H1 (cell line): ENCODE data around the gene RAB40B. TPM values are rescaled to one million over a fixed set of nuclear protein-coding genes. Genes with fewer than 3 reads are reported as not detected.

ENCODE experiments used
- CTCF ChIA-PET: fragments of 300-600 bp; sonication (Branson Sonifier 250); formaldehyde crosslinking; loops from one replicate; lab custom pipeline; 2021; ENCODE audit not compliant: partially characterized antibody; lab: Charles Lee
- POLR2A ChIA-PET: fragments of 300-600 bp; sonication (Branson Sonifier 250); formaldehyde crosslinking; loops from one replicate; lab custom pipeline; 2021; ENCODE audit warnings: inconsistent platforms; ENCODE audit not compliant: partially characterized antibody; lab: Charles Lee
- DNase-seq, 2 experiments: peaks; one replicate each; pipeline versions ENCODE4 v3.0.0 to v3.0.0-alpha.2; 2010 to 2022; ENCODE audit warnings: low spot score in 2 of 2, low read depth in 1 of 2, mixed read lengths in 1 of 2
- FAIRE-seq: peaks from 2 replicates; lab custom pipeline; 2011; peaks lifted over from hg19 to GRCh38; lab: Jason Lieb, UNC
- H2AFZ ChIP-seq: 2 replicates; pipeline ENCODE4 v1.8.1; 2012; ENCODE audit warnings: low read length, inconsistent platforms
- H2AK5ac ChIP-seq: 2 replicates; pipeline ENCODE4 v1.6.1; 2013; ENCODE audit warnings: low read depth, low read length
- H2BK120ac ChIP-seq: replicated peaks from 2 replicates; pipeline ENCODE3; 2013; ENCODE audit warnings: low read depth, low read length, inconsistent platforms
- H2BK12ac ChIP-seq: 2 replicates; pipeline ENCODE4 v1.6.1; 2013; ENCODE audit warnings: low read depth, low read length
- H2BK15ac ChIP-seq: 2 replicates; pipeline ENCODE4 v1.6.1; 2013; ENCODE audit warnings: low read length
- H2BK20ac ChIP-seq: 2 replicates; pipeline ENCODE4 v1.6.1; 2013; ENCODE audit warnings: low read length
- H2BK5ac ChIP-seq: 2 replicates; pipeline ENCODE4 v1.6.1; 2013; ENCODE audit warnings: low read depth, low read length
- H3K14ac ChIP-seq: 2 replicates; pipeline ENCODE4 v1.6.1; 2013; ENCODE audit warnings: inconsistent platforms; ENCODE audit not compliant: insufficient read length
- H3K18ac ChIP-seq: 2 replicates; pipeline ENCODE4 v1.6.1; 2013; ENCODE audit warnings: low read length; ENCODE audit errors: extremely low read depth
- H3K23ac ChIP-seq: 2 replicates; pipeline ENCODE4 v1.6.1; 2013; ENCODE audit warnings: inconsistent platforms; ENCODE audit not compliant: insufficient read length
- H3K23me2 ChIP-seq: 2 replicates; pipeline ENCODE4 v1.6.1; 2013; ENCODE audit warnings: low read depth, low read length
- H3K27ac ChIP-seq: 2 replicates; pipeline ENCODE4 v1.6.1; 2011; ENCODE audit warnings: low read depth, low read length, inconsistent platforms
- H3K27me3 ChIP-seq, 4 experiments: replicated peaks in 1 of 4; 1 replicate in 1 of 4; 2 replicates in 3 of 4; pipeline versions ENCODE4 v1.6.1 to v1.8.1; 2011 to 2013; ENCODE audit warnings: low read length in 3 of 4, mild to moderate bottlenecking in 3 of 4, inconsistent platforms in 2 of 4, mixed read lengths in 2 of 4, moderate library complexity in 1 of 4; ENCODE audit not compliant: control insufficient read depth in 3 of 4, insufficient read depth in 3 of 4; ENCODE audit errors: extremely low read depth in 1 of 4
- H3K36me3 ChIP-seq, 4 experiments: 2 replicates each; pipeline versions ENCODE4 v1.6.1 to v1.8.1; 2011 to 2013; ENCODE audit warnings: mild to moderate bottlenecking in 4 of 4, low read length in 3 of 4, moderate library complexity in 2 of 4, control low read depth in 1 of 4, inconsistent platforms in 1 of 4; ENCODE audit not compliant: insufficient read depth in 4 of 4, control insufficient read depth in 2 of 4
- H3K4ac ChIP-seq: replicated peaks from 2 replicates; pipeline ENCODE3; 2013; ENCODE audit warnings: low read length, low read depth, mixed read lengths, inconsistent platforms; ENCODE audit not compliant: insufficient read length
- H3K4me1 ChIP-seq, 4 experiments: replicated peaks in 1 of 4; 1 replicate in 1 of 4; 2 replicates in 3 of 4; pipeline versions ENCODE4 v1.6.1 to v1.8.1; 2011 to 2013; ENCODE audit warnings: low read length in 3 of 4, inconsistent platforms in 2 of 4, mixed read lengths in 1 of 4; ENCODE audit not compliant: insufficient read depth in 4 of 4, control insufficient read depth in 3 of 4
- H3K4me2 ChIP-seq, 2 experiments: 2 replicates each; pipeline versions ENCODE4 v1.6.1 to v1.8.1; 2011 to 2013; ENCODE audit warnings: low read depth in 2 of 2, low read length in 2 of 2, control low read depth in 1 of 2, inconsistent platforms in 1 of 2, mild to moderate bottlenecking in 1 of 2; ENCODE audit not compliant: insufficient read depth in 1 of 2
- H3K4me3 ChIP-seq, 4 experiments: fragments of 200-600, 300-600 bp in 1 of 4; sonication (generic), shearing (Covaris generic), sonication (Bioruptor Twin) in 1 of 4; 2 replicates each; pipeline versions ENCODE4 v1.5.1 to v1.8.1; 2011 to 2016; ENCODE audit warnings: low read length in 4 of 4, low read depth in 3 of 4, control low read depth in 2 of 4, inconsistent platforms in 2 of 4, mild to moderate bottlenecking in 2 of 4, mixed read lengths in 1 of 4, moderate library complexity in 1 of 4; ENCODE audit not compliant: insufficient read depth in 2 of 4; ENCODE audit errors: extremely low read depth in 1 of 4
- H3K56ac ChIP-seq: replicated peaks from 2 replicates; pipeline ENCODE3; 2013; ENCODE audit warnings: low read depth, mild to moderate bottlenecking, mixed read lengths, low read length, inconsistent platforms; ENCODE audit not compliant: insufficient read length
- H3K79me1 ChIP-seq: 2 replicates; pipeline ENCODE4 v1.6.1; 2013; ENCODE audit warnings: low read depth, low read length, control low read depth
- H3K79me2 ChIP-seq, 2 experiments: 2 replicates each; pipeline versions ENCODE4 v1.6.1 to v1.8.1; 2012 to 2013; ENCODE audit warnings: low read length in 2 of 2, mild to moderate bottlenecking in 2 of 2, inconsistent platforms in 1 of 2; ENCODE audit not compliant: insufficient read depth in 2 of 2, control insufficient read depth in 1 of 2
- H3K9ac ChIP-seq, 4 experiments: replicated peaks in 1 of 4; 1 replicate in 1 of 4; 2 replicates in 3 of 4; pipeline versions ENCODE4 v1.6.1 to v1.8.1; 2011 to 2013; ENCODE audit warnings: low read depth in 3 of 4, low read length in 3 of 4, control low read depth in 2 of 4, mild to moderate bottlenecking in 2 of 4, moderate library complexity in 2 of 4, inconsistent platforms in 1 of 4; ENCODE audit errors: extremely low read depth in 1 of 4
- H3K9me3 ChIP-seq, 2 experiments: 2 replicates each; pipeline versions ENCODE4 v1.6.1 to v1.8.1; 2012 to 2013; ENCODE audit warnings: mild to moderate bottlenecking in 2 of 2, moderate library complexity in 2 of 2, control low read depth in 1 of 2, inconsistent platforms in 1 of 2, low read depth in 1 of 2, low read length in 1 of 2, mixed read lengths in 1 of 2; ENCODE audit not compliant: insufficient read depth in 2 of 2
- H4K20me1 ChIP-seq, 2 experiments: replicated peaks in 1 of 2; 2 replicates each; pipeline versions ENCODE3 to v1.8.1; 2011 to 2013; ENCODE audit warnings: inconsistent platforms in 2 of 2, low read length in 2 of 2, mild to moderate bottlenecking in 1 of 2; ENCODE audit not compliant: insufficient read depth in 2 of 2, control insufficient read depth in 1 of 2
- H4K5ac ChIP-seq: 2 replicates; pipeline ENCODE4 v1.6.1; 2013; ENCODE audit warnings: low read length, low read depth, mixed read lengths, inconsistent platforms; ENCODE audit not compliant: insufficient read length
- H4K8ac ChIP-seq: 2 replicates; pipeline ENCODE4 v1.8.0; 2013; ENCODE audit warnings: mild to moderate bottlenecking, moderate library complexity, low read length, inconsistent platforms; ENCODE audit not compliant: insufficient read depth; ENCODE audit errors: extremely low read depth
- H4K91ac ChIP-seq: replicated peaks from 2 replicates; pipeline ENCODE3; 2013; ENCODE audit warnings: low read length, mixed read lengths, inconsistent platforms; ENCODE audit not compliant: insufficient read length
- ATF3 ChIP-seq: IDR thresholded peaks from 2 replicates; pipeline ENCODE4 v1.6.1; 2011; ENCODE audit warnings: low read depth, mild to moderate bottlenecking, low read length; ENCODE audit not compliant: insufficient read depth
- CREB1 ChIP-seq: IDR thresholded peaks from 2 replicates; pipeline ENCODE4 v1.6.1; 2012; ENCODE audit warnings: inconsistent platforms
- CTBP2 ChIP-seq: IDR thresholded peaks from 2 replicates; pipeline ENCODE4 v1.7.0; 2011; ENCODE audit warnings: borderline replicate concordance, mild to moderate bottlenecking, moderate library complexity, mixed read lengths, low read length; ENCODE audit not compliant: insufficient read depth, insufficient read length
- GTF2F1 ChIP-seq: IDR thresholded peaks from 2 replicates; pipeline ENCODE4 v1.6.1; 2012; ENCODE audit warnings: low read depth, low read length, improper control_type of control experiment, borderline replicate concordance
- POLR2AphosphoS5 ChIP-seq: IDR thresholded peaks from 2 replicates; pipeline ENCODE4 v1.6.1; 2011; ENCODE audit warnings: low read depth, low read length
- POU5F1 ChIP-seq: IDR thresholded peaks from 2 replicates; pipeline ENCODE4 v1.6.1; 2011; ENCODE audit warnings: low read depth, mild to moderate bottlenecking, low read length, moderate library complexity
- SAP30 ChIP-seq: fragments of 300-600 bp; sonication (generic); IDR thresholded peaks from 2 replicates; pipeline ENCODE4 v1.7.1; 2012; ENCODE audit warnings: low read length, moderate library complexity, mild to moderate bottlenecking, inconsistent platforms; ENCODE audit not compliant: insufficient read depth, insufficient replicate concordance
- TBP ChIP-seq: IDR thresholded peaks from 2 replicates; pipeline ENCODE4 v1.6.1; 2011; ENCODE audit warnings: low read depth, low read length, improper control_type of control experiment
- YY1 ChIP-seq: IDR thresholded peaks from 2 replicates; pipeline ENCODE4 v1.6.1; 2011; ENCODE audit warnings: low read depth, mild to moderate bottlenecking, low read length
- WGBS, 2 experiments: shearing (Covaris generic) in 1 of 2; methylation state at CpG; one replicate each; pipeline versions ENCODE4 v1.1.6 to v1.1.7; 2013 to 2015; ENCODE audit warnings: low lambda C conversion rate in 2 of 2, mixed read lengths in 2 of 2, inconsistent platforms in 1 of 2, low coverage in 1 of 2, missing lambda C conversion rate in 1 of 2; ENCODE audit not compliant: insufficient replicate concordance in 2 of 2, insufficient coverage in 1 of 2, insufficient read length in 1 of 2; ENCODE audit errors: extremely low coverage in 1 of 2, missing lambda C conversion rate in 1 of 2; 5-methylcytosine and 5-hydroxymethylcytosine counted together
- polyA plus RNA-seq, 7 experiments: library from polyadenylated mRNA; depleted of rRNA in 3 of 7; stranded (reverse) in 5 of 7; unstranded in 2 of 7; fragments of >200 nt in 5 of 7; fragments of 200-250 nt in 2 of 7; gene quantifications; 1 replicate in 5 of 7; 2 replicates in 1 of 7; 4 replicates in 1 of 7; pipeline versions ENCODE4 v1.2.1 to v1.2.3, GENCODE V29; 2011 to 2013; ENCODE audit warnings: missing spikeins in 2 of 7, mixed read lengths in 2 of 7
- total RNA-seq: library from RNA; stranded (reverse); fragmentation: NEBNext Ultra II Directional; extraction: Animal tissue kit (Norgen Biotek cat#: 25700); gene quantifications from 2 replicates; pipeline ENCODE4 v1.2.1, GENCODE V29; 2021

Gene RAB40B
- total and polyA plus RNA-seq, 2 of the 8 experiments (the other 6 are each of a cell fraction or from before 2014, with no cell fraction given) = 3.1 to 4.6 TPM

DNA sequence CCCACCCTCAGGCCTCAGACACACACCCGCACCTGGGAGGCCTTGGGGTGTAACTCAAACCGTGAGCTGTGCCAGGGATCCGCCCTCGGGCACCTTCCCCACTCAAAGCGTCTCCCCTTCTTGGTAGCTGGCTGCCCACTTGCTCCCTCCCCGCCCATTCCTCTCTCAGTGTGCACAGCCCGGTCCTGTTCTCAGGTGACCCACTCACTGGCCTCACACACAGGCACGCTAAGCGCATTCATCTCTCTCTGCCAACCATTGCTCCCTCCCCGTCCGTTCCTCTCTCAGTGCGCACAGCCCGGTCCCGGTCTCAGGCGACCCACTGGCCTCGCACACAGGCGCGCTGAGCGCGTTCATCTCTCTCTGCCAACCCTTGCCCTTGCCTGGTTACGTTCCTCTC is 71.1 kb downstream of the RAB40B start:
- H3K18ac ChIP-seq = no peak overlapping the region
- H4K91ac ChIP-seq = no peak overlapping the region
- H4K20me1 ChIP-seq = peaks cover 5 to 16% of the 10 kb centered on the region in 2 experiments
- no peak overlapping the region for H3K4me2 ChIP-seq
- no peak overlapping the region for H3K4me3 ChIP-seq
- H3K27me3 ChIP-seq = no peaks in the 10 kb centered on the region
- no peak overlapping the region; the same call in 1 of the 2 replicates for H4K8ac ChIP-seq
- H2BK15ac ChIP-seq = no peak overlapping the region
- no peaks in the 10 kb centered on the region for H3K9me3 ChIP-seq
- H2BK5ac ChIP-seq = 0 out of 2 replicates have a peak overlapping the region, but pooled peaks have one; percentile 44
- no peak overlapping the region for H2BK12ac ChIP-seq
- TF ChIP-seq TBP (no peak), ATF3 (no peak), GTF2F1 (no peak), SAP30 (no peak), POU5F1 (no peak), CREB1 (no peak), CTBP2 (no peak), POLR2AphosphoS5 (no peak), YY1 (no peak)
- TF ChIP-seq, all 59 proteins: peak for 0
- FAIRE-seq (no peak), DNase-seq (no peak)
- WGBS, 2 experiments = 97% methylated on average over 21 of the region's 21 CpGs; no CpG with 5 or more reads in 1 of the 2 experiments
- no peak overlapping the region for H3K4ac ChIP-seq
- H4K5ac ChIP-seq = no peak overlapping the region
- H3K36me3 ChIP-seq = peaks cover 16 to 37% (median 21%) of the 10 kb centered on the region in 4 experiments
- H3K9ac ChIP-seq = no peak overlapping the region; a peak in 1 of 7 replicates
- H3K56ac ChIP-seq = no peak overlapping the region
- H3K27ac ChIP-seq = no peak overlapping the region
- no peak overlapping the region for H3K23ac ChIP-seq
- no peak overlapping the region for H2BK120ac ChIP-seq
- H2BK20ac ChIP-seq = no peak overlapping the region
- H2AK5ac ChIP-seq = no peak overlapping the region
- CTCF ChIA-PET = interaction anchor here (4.3 kb wide), 1 partner anchor 11 kb away, joined by 18 read pairs; no protein-coding TSS in a partner anchor
- H3K23me2 ChIP-seq = no peaks in the 10 kb centered on the region; the same call in 1 of the 2 replicates
- POLR2A ChIA-PET = no interaction called here
- peaks cover 0 to 25% of the 10 kb centered on the region in 2 experiments; a peak in 3 of 4 replicates for H3K79me2 ChIP-seq
- peaks cover 9% of the 10 kb centered on the region for H3K79me1 ChIP-seq
- H3K4me1 ChIP-seq = no peaks in the 10 kb centered on the region
- H3K14ac ChIP-seq = no peak overlapping the region
- H2AFZ ChIP-seq = no peak overlapping the region
